Neural cell (in vitro differentiated cells): Measurements from ENCODE around the gene LCLAT1. TPM values are rescaled to one million over a fixed set of nuclear protein-coding genes. Genes with fewer than 3 reads are reported as not detected.

Experiments used
- H2AFZ ChIP-seq: fragments of 200-600, 300-800 bp; sonication (generic), shearing (Covaris generic); 2 replicates; pipeline ENCODE4 v1.6.0; 2014; ENCODE audit warnings: low read depth, mild to moderate bottlenecking, antibody characterized with exemption, low read length, moderate library complexity
- H3F3A ChIP-seq: fragments of 200-600 bp; shearing (Covaris generic); 2 replicates; pipeline ENCODE4 v1.6.1; 2016; ENCODE audit warnings: mild to moderate bottlenecking, moderate library complexity, mixed read lengths, antibody characterized with exemption, low read length; ENCODE audit not compliant: insufficient read depth, poor library complexity, severe bottlenecking
- H3K27ac ChIP-seq: fragments of 200-600, 300-800 bp; sonication (generic), shearing (Covaris generic); 2 replicates; pipeline ENCODE4 v1.5.1; 2014; ENCODE audit warnings: mild to moderate bottlenecking, low read length, moderate library complexity
- H3K27me3 ChIP-seq: fragments of 300-800, 200-600 bp; sonication (generic), shearing (Covaris generic); 2 replicates; pipeline ENCODE4 v1.6.0; 2014; ENCODE audit warnings: mild to moderate bottlenecking, low read depth, low read length, moderate library complexity; ENCODE audit not compliant: insufficient read depth
- H3K36me3 ChIP-seq: fragments of 300-800, 200-600 bp; sonication (generic), shearing (Covaris generic); 2 replicates; pipeline ENCODE4 v1.5.1; 2014; ENCODE audit warnings: mild to moderate bottlenecking, antibody characterized with exemption, low read length, moderate library complexity; ENCODE audit not compliant: insufficient read depth
- H3K4me2 ChIP-seq: fragments of 300-800, 200-600 bp; sonication (generic), shearing (Covaris generic); 2 replicates; pipeline ENCODE4 v1.6.0; 2014; ENCODE audit warnings: mild to moderate bottlenecking, low read length
- H3K4me3 ChIP-seq: fragments of 300-800, 200-600 bp; sonication (generic), shearing (Covaris generic); 2 replicates; pipeline ENCODE4 v1.5.1; 2014; ENCODE audit warnings: mild to moderate bottlenecking, low read length, moderate library complexity
- H3K79me2 ChIP-seq: fragments of 200-600 bp; shearing (Covaris generic); replicated peaks from 2 replicates; pipeline ENCODE4 v1.6.0; 2014; ENCODE audit warnings: mild to moderate bottlenecking, low read length, moderate library complexity; ENCODE audit not compliant: insufficient read depth
- H3K9ac ChIP-seq: fragments of 300-800, 200-600 bp; sonication (generic), shearing (Covaris generic); 2 replicates; pipeline ENCODE4 v1.6.1; 2016; ENCODE audit warnings: mild to moderate bottlenecking, low read length, mixed read lengths
- H3K9me2 ChIP-seq: fragments of 200-600 bp; shearing (Covaris generic); 2 replicates; pipeline ENCODE4 v1.6.1; 2016; ENCODE audit warnings: mild to moderate bottlenecking, low read length, mixed read lengths; ENCODE audit not compliant: insufficient read depth
- H3K9me3 ChIP-seq: fragments of 200-600, 300-800 bp; sonication (generic), shearing (Covaris generic); 2 replicates; pipeline ENCODE4 v1.6.1; 2016; ENCODE audit warnings: mild to moderate bottlenecking, mixed run types, low read length, moderate library complexity, mixed read lengths
- H4K20me1 ChIP-seq: fragments of 200-600 bp; shearing (Covaris generic); 2 replicates; pipeline ENCODE4 v1.6.1; 2016; ENCODE audit warnings: mild to moderate bottlenecking, mixed run types; ENCODE audit not compliant: insufficient read depth
- CTCF ChIP-seq: fragments of 450-650 bp; IDR thresholded peaks from 2 replicates; pipeline ENCODE4 v1.5.1; 2014; ENCODE audit warnings: antibody characterized with exemption, mild to moderate bottlenecking, moderate library complexity; ENCODE audit not compliant: poor library complexity, severe bottlenecking
- EP300 ChIP-seq: fragments of 450-650 bp; conservative IDR thresholded peaks from 2 replicates; pipeline ENCODE4 v1.6.1; 2014; ENCODE audit warnings: antibody characterized with exemption, mild to moderate bottlenecking, moderate library complexity; ENCODE audit not compliant: poor library complexity, severe bottlenecking
- EZH2 ChIP-seq: fragments of 200-600, 300-800 bp; shearing (Covaris generic), sonication (generic); IDR thresholded peaks from 2 replicates; pipeline ENCODE4 v1.6.1; 2014; ENCODE audit warnings: antibody characterized with exemption, low read length, borderline replicate concordance, mild to moderate bottlenecking; ENCODE audit not compliant: insufficient read depth, poor library complexity, severe bottlenecking
- MXI1 ChIP-seq: fragments of 450-650 bp; conservative IDR thresholded peaks from 2 replicates; pipeline ENCODE4 v1.6.1; 2014; ENCODE audit warnings: antibody characterized with exemption, mild to moderate bottlenecking; ENCODE audit not compliant: poor library complexity, severe bottlenecking
- POLR2AphosphoS5 ChIP-seq: IDR thresholded peaks from 2 replicates; pipeline ENCODE4 v1.6.1; 2012
- RAD21 ChIP-seq: fragments of 450-650 bp; conservative IDR thresholded peaks from 2 replicates; pipeline ENCODE4 v1.6.1; 2014; ENCODE audit warnings: antibody characterized with exemption, mild to moderate bottlenecking, moderate library complexity
- REST ChIP-seq: IDR thresholded peaks from 2 replicates; pipeline ENCODE4 v1.6.1; 2012; ENCODE audit warnings: borderline replicate concordance
- SMC3 ChIP-seq: fragments of 450-650 bp; conservative IDR thresholded peaks from 2 replicates; pipeline ENCODE4 v1.6.1; 2014; ENCODE audit warnings: antibody characterized with exemption, mild to moderate bottlenecking, moderate library complexity; ENCODE audit not compliant: poor library complexity
- TAF1 ChIP-seq: IDR thresholded peaks from 2 replicates; pipeline ENCODE4 v1.6.1; 2012; ENCODE audit warnings: low read depth
- polyA plus RNA-seq: library from polyadenylated mRNA; depleted of rRNA; stranded (reverse); fragments of >200 nt; gene quantifications from 2 replicates; pipeline ENCODE4 v1.2.3, GENCODE V29; 2014

LCLAT1 gene
- polyA plus RNA-seq, 1 donor from 2014 or later = 5.8 TPM

GRCh38 chr2:30608643-30609042 lies 161.6 kb downstream of the LCLAT1 start:
- Histone ChIP-seq H3K9me3 (no peaks in the 10 kb centered on the region), H3K36me3 (no peaks in the 10 kb centered on the region), H3K9me2 (no peaks in the 10 kb centered on the region), H4K20me1 (no peaks in the 10 kb centered on the region), H2AFZ (no peak overlapping the region), H3K79me2 (no peaks in the 10 kb centered on the region), H3K4me2 (no peak overlapping the region), H3K9ac (no peak overlapping the region), H3K27me3 (no peaks in the 10 kb centered on the region), H3F3A (no peaks in the 10 kb centered on the region), H3K27ac (no peak overlapping the region), H3K4me3 (no peak overlapping the region)
- TF ChIP-seq POLR2AphosphoS5 = no peak
- TF ChIP-seq TAF1 = no peak
- no peak for TF ChIP-seq EP300
- no peak for TF ChIP-seq EZH2
- no peak for TF ChIP-seq MXI1
- no peak for TF ChIP-seq RAD21
- TF ChIP-seq REST = no peak
- no peak for TF ChIP-seq CTCF
- no peak for TF ChIP-seq SMC3

GRCh38 chr2:30611583-30611982 lies 164.5 kb downstream of the LCLAT1 start:
- Histone ChIP-seq H4K20me1 (no peaks in the 10 kb centered on the region), H3K4me2 (no peak overlapping the region), H3K9me2 (no peaks in the 10 kb centered on the region), H2AFZ (no peak overlapping the region), H3K27ac (no peak overlapping the region), H3K36me3 (no peaks in the 10 kb centered on the region), H3F3A (no peaks in the 10 kb centered on the region), H3K27me3 (no peaks in the 10 kb centered on the region), H3K9me3 (no peaks in the 10 kb centered on the region), H3K79me2 (no peaks in the 10 kb centered on the region), H3K4me3 (no peak overlapping the region), H3K9ac (no peak overlapping the region)
- TF ChIP-seq TAF1 (no peak), MXI1 (no peak), CTCF (no peak), RAD21 (no peak), EZH2 (no peak), POLR2AphosphoS5 (peak; percentile 18)
